ENCODE measurements around the gene DYRK2.

Gene DYRK2

GRCh38 chr12:67618303-67618702, 30.2 kb upstream of the DYRK2 start:
- TF ChIP-seq CTCF (IDR thresholded peaks at IDR 0.05; ENCODE audit: low read depth, low read length, missing control alignments) = no peak
- no peak for DNase-seq (ENCODE audit: extremely low read depth, low read depth)
- H3K4me3 ChIP-seq (replicated peaks; ENCODE audit: low read depth, low read length) = no peak overlapping the region

GRCh38 chr12:67621112-67621511, 27.4 kb upstream of the DYRK2 start:
- TF ChIP-seq CTCF (IDR thresholded peaks at IDR 0.05; ENCODE audit: low read depth, low read length, missing control alignments) = no peak
- no peak for DNase-seq (ENCODE audit: extremely low read depth, low read depth)
- H3K4me3 ChIP-seq (replicated peaks; ENCODE audit: low read depth, low read length) = no peak overlapping the region

GRCh38 chr12:67621926-67622325, 26.6 kb upstream of the DYRK2 start:
- no peak for DNase-seq (ENCODE audit: extremely low read depth, low read depth)
- TF ChIP-seq CTCF (IDR thresholded peaks at IDR 0.05; ENCODE audit: low read depth, low read length, missing control alignments) = no peak
- H3K4me3 ChIP-seq (replicated peaks; ENCODE audit: low read depth, low read length) = no peak overlapping the region

GRCh38 chr12:67623259-67623658, 25.3 kb upstream of the DYRK2 start:
- DNase-seq (ENCODE audit: extremely low read depth, low read depth) = no peak
- no peak for TF ChIP-seq CTCF (IDR thresholded peaks at IDR 0.05; ENCODE audit: low read depth, low read length, missing control alignments)
- H3K4me3 ChIP-seq (replicated peaks; ENCODE audit: low read depth, low read length) = no peak overlapping the region

GRCh38 chr12:67624355-67624754, 24.2 kb upstream of the DYRK2 start:
- TF ChIP-seq CTCF (IDR thresholded peaks at IDR 0.05; ENCODE audit: low read depth, low read length, missing control alignments) = no peak

GRCh38 chr12:67625004-67625403, 23.5 kb upstream of the DYRK2 start:
- no peak for DNase-seq (ENCODE audit: extremely low read depth, low read depth)
- TF ChIP-seq CTCF (IDR thresholded peaks at IDR 0.05; ENCODE audit: low read depth, low read length, missing control alignments) = no peak
- no peak overlapping the region for H3K4me3 ChIP-seq (replicated peaks; ENCODE audit: low read depth, low read length)

More at GRCh38 chr12:67624355-67624754, 24.2 kb upstream of the DYRK2 start:
- DNase-seq (ENCODE audit: extremely low read depth, low read depth) = no peak
- no peak overlapping the region for H3K4me3 ChIP-seq (replicated peaks; ENCODE audit: low read depth, low read length)

- DNase-seq (ENCODE audit: extremely low read depth, low read depth) = no peak
- no peak overlapping the region for H3K4me3 ChIP-seq (replicated peaks; ENCODE audit: low read depth, low read length)
- no peak for TF ChIP-seq CTCF (IDR thresholded peaks at IDR 0.05; ENCODE audit: low read depth, low read length, missing control alignments)
Observed at GRCh38 chr12:67626156-67626555, 22.4 kb upstream of the DYRK2 start.

All from HFF-Myc (cell line).